ENCODE data around the gene TGOLN2.

DNA sequence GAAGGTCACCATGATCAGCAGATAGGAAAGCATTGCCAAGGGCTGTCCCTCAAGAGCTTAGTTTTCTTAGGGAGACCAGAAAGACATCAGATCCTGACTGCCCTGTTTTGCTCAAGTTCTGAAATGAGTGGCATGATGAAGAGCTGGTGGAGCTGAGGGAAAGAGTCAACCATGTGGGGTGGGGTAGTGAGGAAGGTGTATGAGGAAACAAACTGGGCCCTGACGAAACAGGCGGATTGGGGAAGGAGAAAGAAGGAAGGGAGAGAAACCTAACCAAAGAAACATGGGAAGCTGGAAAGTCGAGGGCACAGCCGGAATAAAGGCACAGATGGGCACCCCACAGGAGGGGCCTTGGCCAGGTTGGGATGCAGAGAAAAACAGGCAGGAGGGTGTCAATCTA, 8.0 kb downstream of the TGOLN2 start:
- TF ChIP-seq, protein P1, sequence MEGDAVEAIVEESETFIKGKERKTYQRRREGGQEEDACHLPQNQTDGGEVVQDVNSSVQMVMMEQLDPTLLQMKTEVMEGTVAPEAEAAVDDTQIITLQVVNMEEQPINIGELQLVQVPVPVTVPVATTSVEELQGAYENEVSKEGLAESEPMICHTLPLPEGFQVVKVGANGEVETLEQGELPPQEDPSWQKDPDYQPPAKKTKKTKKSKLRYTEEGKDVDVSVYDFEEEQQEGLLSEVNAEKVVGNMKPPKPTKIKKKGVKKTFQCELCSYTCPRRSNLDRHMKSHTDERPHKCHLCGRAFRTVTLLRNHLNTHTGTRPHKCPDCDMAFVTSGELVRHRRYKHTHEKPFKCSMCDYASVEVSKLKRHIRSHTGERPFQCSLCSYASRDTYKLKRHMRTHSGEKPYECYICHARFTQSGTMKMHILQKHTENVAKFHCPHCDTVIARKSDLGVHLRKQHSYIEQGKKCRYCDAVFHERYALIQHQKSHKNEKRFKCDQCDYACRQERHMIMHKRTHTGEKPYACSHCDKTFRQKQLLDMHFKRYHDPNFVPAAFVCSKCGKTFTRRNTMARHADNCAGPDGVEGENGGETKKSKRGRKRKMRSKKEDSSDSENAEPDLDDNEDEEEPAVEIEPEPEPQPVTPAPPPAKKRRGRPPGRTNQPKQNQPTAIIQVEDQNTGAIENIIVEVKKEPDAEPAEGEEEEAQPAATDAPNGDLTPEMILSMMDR (IDR thresholded peaks at IDR 0.05) = no peak
- TF ChIP-seq ZNF121 (CRISPR knock-in tag; IDR thresholded peaks at IDR 0.05) (no peak), NR2C2 (CRISPR knock-in tag; IDR thresholded peaks at IDR 0.05) (no peak), ATF2 (CRISPR knock-in tag; IDR thresholded peaks at IDR 0.05; ENCODE audit: borderline replicate concordance, low read depth) (no peak), ZNF512 (CRISPR knock-in tag; IDR thresholded peaks at IDR 0.05; ENCODE audit: borderline replicate concordance) (no peak)
